Gastrocnemius medialis (tissue), 4 donors: ENCODE results near the gene CPM. TPM values are rescaled to one million over a fixed set of nuclear protein-coding genes. Genes with fewer than 3 reads are reported as not detected.
A peak's percentile ranks its signal among the peaks of the same experiment; 100 is the strongest.

Experiments used
- ATAC-seq, 2 donors: fragments of 150-250 bp; one replicate each; pipeline ENCODE4 v1.9.1; 2016
- DNase-seq, 2 donors: peaks; one replicate each; pipeline ENCODE4 v3.0.0-alpha.2; 2019
- H3K27ac ChIP-seq, 4 donors: fragments of 200-600 bp; sonication (generic); 1 replicate in 1 of 4; 2 replicates in 3 of 4; pipeline ENCODE4 v1.5.1; 2016 to 2018; ENCODE audit warnings: mild to moderate bottlenecking in 2 of 4, moderate library complexity in 1 of 4
- H3K27me3 ChIP-seq, 3 donors: fragments of 200-600 bp; sonication (generic) in 2 of 3; 1 replicate in 1 of 3; 2 replicates in 2 of 3; pipeline versions ENCODE4 v1.5.1 to v1.6.0; 2016 to 2019; ENCODE audit warnings: mild to moderate bottlenecking in 1 of 3, moderate library complexity in 1 of 3
- H3K36me3 ChIP-seq, 2 donors: fragments of 200-600 bp; sonication (generic) in 1 of 2; one replicate each; pipeline ENCODE4 v1.5.1; 2017 to 2018
- H3K4me1 ChIP-seq, 2 donors: fragments of 200-600 bp; sonication (generic) in 1 of 2; one replicate each; pipeline ENCODE4 v1.5.1; 2016 to 2017; ENCODE audit warnings: mild to moderate bottlenecking in 2 of 2
- H3K4me3 ChIP-seq, 4 donors: fragments of 200-600 bp; sonication (generic) in 3 of 4; 1 replicate in 1 of 4; 2 replicates in 3 of 4; pipeline ENCODE4 v1.5.1; 2016 to 2019; ENCODE audit warnings: mild to moderate bottlenecking in 2 of 4
- H3K9me3 ChIP-seq, 3 donors: fragments of 200-600 bp; sonication (generic) in 2 of 3; 1 replicate in 1 of 3; 2 replicates in 2 of 3; pipeline ENCODE4 v1.5.1; 2016 to 2019
- POLR2A ChIP-seq, 2 donors: fragments of 450-650 bp; IDR thresholded peaks; one replicate each; pipeline ENCODE4 v1.6.1; 2017; ENCODE audit warnings: antibody characterized with exemption in 2 of 2, mild to moderate bottlenecking in 2 of 2, moderate library complexity in 2 of 2
- in situ Hi-C, 4 donors: fragments of 200-750 bp; cut with MboI; loops; one replicate each; pipeline versions ENCODE4 v1.15.0 to v1.8.0; 2017; ENCODE audit warnings: low sequenced_read_pairs in 4 of 4
- intact Hi-C: fragments of 100-400 bp; cut with DNase I; formaldehyde crosslinking; loops from one replicate; pipeline ENCODE4 v1.15.1; 2023; ENCODE audit warnings: low total_unique reads
- total RNA-seq, 4 donors: library from RNA; depleted of rRNA; stranded (reverse); fragments of >200 nt; gene quantifications; one replicate each; pipeline versions ENCODE4 v1.1.0 to v1.2.3, GENCODE V29; 2016
- TF ChIP-seq, protein P1 (sequence below), 5 experiments: fragments of 450-650 bp in 3 of 5; fragments of 200-600 bp in 2 of 5; sonication (generic) in 2 of 5; IDR thresholded peaks in 4 of 5; conservative IDR thresholded peaks in 1 of 5; 1 replicate in 4 of 5; 2 replicates in 1 of 5; pipeline ENCODE4 v1.5.1; 2016 to 2019; ENCODE audit warnings: antibody characterized with exemption in 5 of 5, mild to moderate bottlenecking in 3 of 5, moderate library complexity in 3 of 5

Gene CPM
- total RNA-seq, 4 donors from 2014 or later = 12.9 to 78.4 (median 18.6) TPM

DNA sequence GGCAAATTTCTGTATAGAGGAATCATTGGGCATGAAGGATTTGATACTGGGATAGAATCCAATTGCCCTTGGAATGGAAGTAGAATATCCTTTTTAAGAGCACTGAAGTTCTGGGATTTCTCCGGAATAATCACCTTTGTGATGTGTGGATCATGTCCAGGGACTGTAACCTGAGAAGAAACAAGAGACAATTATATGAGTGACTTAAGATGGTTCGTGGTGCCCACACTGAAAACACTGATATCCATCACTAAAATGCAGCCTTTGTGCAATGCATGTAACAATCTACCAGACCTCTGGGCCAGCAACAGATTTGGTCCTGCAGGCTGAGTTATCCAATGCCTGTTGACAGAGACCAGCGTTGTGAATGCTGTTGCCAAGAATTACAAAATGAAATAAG, 76.5 kb downstream of the CPM start:
- no peak for TF ChIP-seq POLR2A (IDR thresholded peaks at IDR 0.05)
- Histone ChIP-seq H3K27me3 (no peaks in the 10 kb centered on the region), H3K4me3 (no peak overlapping the region), H3K36me3 (no peaks in the 10 kb centered on the region), H3K9me3 (no peaks in the 10 kb centered on the region), H3K27ac (no peak overlapping the region), H3K4me1 (no peaks in the 10 kb centered on the region)
- ATAC-seq (no peak), DNase-seq (no peak)
- intact Hi-C loops (no loop called here), in situ Hi-C loops (loop anchor here in 1 of 4 donors (25.0 kb wide), 1 partner anchor 206 kb away; no protein-coding TSS in a partner anchor)

DNA sequence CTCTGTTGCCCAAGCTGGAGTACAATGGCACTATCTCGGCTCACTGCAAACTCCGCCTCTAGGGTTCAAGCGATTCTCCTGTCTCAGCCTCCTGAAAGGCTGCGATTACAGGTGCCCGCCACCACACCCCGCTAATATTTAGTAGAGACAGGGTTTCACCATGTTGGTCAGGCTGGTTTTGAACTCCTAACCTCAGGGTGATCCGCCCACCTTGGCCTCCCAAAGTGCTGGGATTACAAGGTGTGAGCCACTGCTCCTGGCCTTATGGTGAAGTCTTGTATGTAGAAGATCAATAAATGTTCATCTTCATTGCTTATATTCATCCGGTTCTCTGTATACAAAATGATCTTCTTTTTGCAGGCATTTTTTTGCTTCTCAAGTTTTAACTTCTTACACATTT, 77.2 kb downstream of the CPM start:
- no peaks in the 10 kb centered on the region for H3K4me1 ChIP-seq
- in situ Hi-C loops (loop anchor here in 1 of 4 donors (25.0 kb wide), 1 partner anchor 207 kb away; no protein-coding TSS in a partner anchor), intact Hi-C loops (no loop called here)
- no peak overlapping the region for H3K27ac ChIP-seq
- ATAC-seq (no peak), DNase-seq (no peak)
- TF ChIP-seq, protein P1, sequence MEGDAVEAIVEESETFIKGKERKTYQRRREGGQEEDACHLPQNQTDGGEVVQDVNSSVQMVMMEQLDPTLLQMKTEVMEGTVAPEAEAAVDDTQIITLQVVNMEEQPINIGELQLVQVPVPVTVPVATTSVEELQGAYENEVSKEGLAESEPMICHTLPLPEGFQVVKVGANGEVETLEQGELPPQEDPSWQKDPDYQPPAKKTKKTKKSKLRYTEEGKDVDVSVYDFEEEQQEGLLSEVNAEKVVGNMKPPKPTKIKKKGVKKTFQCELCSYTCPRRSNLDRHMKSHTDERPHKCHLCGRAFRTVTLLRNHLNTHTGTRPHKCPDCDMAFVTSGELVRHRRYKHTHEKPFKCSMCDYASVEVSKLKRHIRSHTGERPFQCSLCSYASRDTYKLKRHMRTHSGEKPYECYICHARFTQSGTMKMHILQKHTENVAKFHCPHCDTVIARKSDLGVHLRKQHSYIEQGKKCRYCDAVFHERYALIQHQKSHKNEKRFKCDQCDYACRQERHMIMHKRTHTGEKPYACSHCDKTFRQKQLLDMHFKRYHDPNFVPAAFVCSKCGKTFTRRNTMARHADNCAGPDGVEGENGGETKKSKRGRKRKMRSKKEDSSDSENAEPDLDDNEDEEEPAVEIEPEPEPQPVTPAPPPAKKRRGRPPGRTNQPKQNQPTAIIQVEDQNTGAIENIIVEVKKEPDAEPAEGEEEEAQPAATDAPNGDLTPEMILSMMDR (IDR thresholded peaks at IDR 0.05 in 4 of 5, conservative IDR thresholded peaks at IDR 0.05 in 1 of 5) = no peak
- TF ChIP-seq POLR2A (IDR thresholded peaks at IDR 0.05) = no peak
- no peaks in the 10 kb centered on the region for H3K27me3 ChIP-seq
- no peaks in the 10 kb centered on the region for H3K36me3 ChIP-seq
- no peaks in the 10 kb centered on the region for H3K9me3 ChIP-seq
- H3K4me3 ChIP-seq = no peak overlapping the region

DNA sequence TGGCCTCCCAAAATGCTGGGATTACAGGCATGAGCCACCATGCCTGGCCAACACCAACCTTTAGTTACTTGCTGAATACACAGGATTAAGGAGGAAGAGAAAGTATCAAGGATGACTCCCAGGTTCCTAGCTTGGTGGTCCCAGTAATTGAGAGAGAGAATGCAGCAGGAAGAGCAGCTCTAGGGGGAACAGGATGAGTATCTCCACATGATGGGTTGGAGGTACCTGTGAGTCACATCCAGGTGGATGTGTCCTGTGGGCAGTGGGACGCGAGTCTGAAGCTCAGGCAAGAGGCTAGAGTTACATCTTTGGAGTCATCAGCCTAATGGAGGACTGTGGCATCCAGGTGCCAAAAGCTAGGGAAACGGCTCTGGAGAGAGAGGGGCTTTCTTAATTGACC, 77.9 kb downstream of the CPM start:
- H3K4me3 ChIP-seq = no peak overlapping the region
- peak in 1 of 2 donors; percentile 18 for ATAC-seq
- H3K27me3 ChIP-seq = no peaks in the 10 kb centered on the region
- H3K36me3 ChIP-seq = no peaks in the 10 kb centered on the region
- in situ Hi-C loops (loop anchor here in 1 of 4 donors (25.0 kb wide), 1 partner anchor 207 kb away; no protein-coding TSS in a partner anchor), intact Hi-C loops (no loop called here)
- H3K27ac ChIP-seq = no peak overlapping the region
- no peaks in the 10 kb centered on the region for H3K9me3 ChIP-seq
- DNase-seq = no peak
- H3K4me1 ChIP-seq = no peaks in the 10 kb centered on the region
- no peak for TF ChIP-seq POLR2A (IDR thresholded peaks at IDR 0.05)
- TF ChIP-seq, protein P1 (IDR thresholded peaks at IDR 0.05 in 4 of 5, conservative IDR thresholded peaks at IDR 0.05 in 1 of 5) = no peak

DNA sequence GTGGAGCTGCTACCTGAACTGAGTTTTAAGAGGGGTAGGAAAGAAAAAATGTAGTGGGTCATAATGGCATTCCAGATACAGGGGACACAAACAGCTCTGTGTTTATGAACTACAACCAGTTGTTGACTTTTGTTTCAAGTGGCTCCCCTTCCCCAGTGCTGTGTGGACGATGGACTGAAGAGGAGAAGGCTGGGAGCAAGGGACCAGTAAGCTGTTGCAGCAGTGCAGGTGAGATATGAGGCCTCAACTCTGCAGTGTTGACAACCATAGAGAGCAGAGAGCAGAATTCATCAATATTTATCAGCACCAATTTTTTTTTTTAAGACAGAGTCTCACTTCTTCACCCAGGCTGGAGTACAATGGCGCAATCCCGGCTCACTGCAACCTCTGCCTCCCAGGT, 78.4 kb downstream of the CPM start:
- no peak for TF ChIP-seq POLR2A (IDR thresholded peaks at IDR 0.05)
- TF ChIP-seq, protein P1 (IDR thresholded peaks at IDR 0.05 in 4 of 5, conservative IDR thresholded peaks at IDR 0.05 in 1 of 5) = no peak
- H3K36me3 ChIP-seq = no peaks in the 10 kb centered on the region
- H3K9me3 ChIP-seq = no peaks in the 10 kb centered on the region
- no peak for ATAC-seq
- no peak for DNase-seq
- no peak overlapping the region for H3K27ac ChIP-seq
- intact Hi-C loops (no loop called here), in situ Hi-C loops (loop anchor here in 1 of 4 donors (25.0 kb wide), 1 partner anchor 208 kb away; no protein-coding TSS in a partner anchor)
- H3K27me3 ChIP-seq = no peaks in the 10 kb centered on the region
- no peaks in the 10 kb centered on the region for H3K4me1 ChIP-seq
- H3K4me3 ChIP-seq = no peak overlapping the region

DNA sequence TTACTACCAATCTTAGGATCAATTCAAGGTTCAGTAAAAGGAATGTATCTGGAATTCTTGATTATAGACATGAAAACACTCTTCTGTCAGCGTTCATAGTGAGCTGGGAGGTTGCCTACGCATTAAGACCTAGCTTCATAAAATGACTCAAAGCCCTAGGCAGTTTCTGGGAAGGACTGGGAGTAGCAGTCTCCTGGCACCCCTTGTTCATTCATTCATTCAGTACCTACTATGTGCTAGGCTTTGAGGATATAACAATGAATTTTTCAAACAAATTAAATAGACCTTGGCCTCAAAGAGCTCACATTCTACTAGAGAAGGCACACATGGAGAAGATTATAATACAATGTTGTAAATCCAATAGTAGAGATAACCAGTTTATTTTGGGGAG, 78.9 kb downstream of the CPM start:
- DNase-seq = no peak
- TF ChIP-seq, protein P1 (IDR thresholded peaks at IDR 0.05 in 4 of 5, conservative IDR thresholded peaks at IDR 0.05 in 1 of 5) = no peak
- no peak for TF ChIP-seq POLR2A (IDR thresholded peaks at IDR 0.05)
- in situ Hi-C loops (loop anchor here in 1 of 4 donors (25.0 kb wide), 1 partner anchor 208 kb away; no protein-coding TSS in a partner anchor), intact Hi-C loops (no loop called here)
- Histone ChIP-seq H3K27me3 (no peaks in the 10 kb centered on the region), H3K9me3 (no peaks in the 10 kb centered on the region), H3K36me3 (no peaks in the 10 kb centered on the region), H3K4me1 (no peaks in the 10 kb centered on the region), H3K4me3 (no peak overlapping the region), H3K27ac (no peak overlapping the region)
- ATAC-seq = no peak
